ENCODE results near the gene LILRA2.
"Not testable (repeated sequence)": the region's sequence is repeated elsewhere in the genome, so short reads cannot be mapped to it uniquely, and the experiment has no call there.

DNA sequence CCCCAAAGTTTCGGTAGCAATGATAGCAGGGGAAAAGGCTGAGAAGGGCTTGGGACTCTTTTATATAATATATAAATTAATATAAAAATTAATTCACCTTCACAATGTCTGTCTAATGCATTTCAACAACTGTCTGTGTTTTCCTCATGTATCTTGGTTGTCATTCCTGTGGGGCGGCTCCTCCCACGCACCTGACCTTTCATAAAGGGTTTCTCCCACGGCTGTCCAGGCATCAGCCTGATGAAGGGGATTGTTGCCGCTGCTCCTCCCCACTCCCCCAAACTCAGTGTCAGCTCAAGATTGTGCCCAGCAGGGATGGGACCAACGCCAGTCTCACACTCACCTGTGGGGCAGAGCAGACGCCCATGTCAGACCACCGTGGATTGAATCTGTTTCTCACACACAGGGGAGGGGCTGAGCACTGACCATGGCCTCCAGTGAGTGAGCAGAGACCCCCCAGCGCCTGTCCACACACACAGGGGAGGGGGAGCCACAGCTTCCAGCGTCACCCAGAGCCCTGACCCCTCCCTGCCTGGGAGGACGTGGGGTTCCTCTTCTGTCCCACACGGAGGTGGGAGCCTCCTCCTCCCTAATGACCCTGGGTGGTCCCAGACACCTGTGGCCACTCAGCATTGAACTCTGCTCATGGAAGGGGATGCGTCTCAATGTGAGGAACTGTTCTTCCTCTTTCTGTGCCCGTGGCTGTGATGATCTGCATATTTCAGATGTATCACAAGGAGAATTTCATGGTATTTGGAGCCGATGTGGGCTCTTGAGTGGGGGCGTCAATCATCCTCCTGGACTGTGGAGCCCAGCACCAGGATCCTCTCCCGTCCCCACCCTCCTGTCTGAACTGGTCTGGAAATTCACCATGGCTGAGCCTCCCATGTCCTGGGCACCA is 1.6 kb upstream of the LILRA2 start:
- TF ChIP-seq CTCF, EZH2phosphoT487, EZH2 (IDR thresholded peaks at IDR 0.05): not testable (repeated sequence)
